GM21447 (cell line): ENCODE results near the gene HASPIN.
A peak's percentile ranks its signal among the peaks of the same experiment; 100 is the strongest.

Experiments
- ATAC-seq: cut with Tn5 transposase; IDR thresholded peaks from one replicate; pipeline ENCODE4 v1.9.1; 2021; ENCODE audit not compliant: unreplicated experiment

The HASPIN gene

GRCh38 chr17:3723556-3724377, at the start of gene HASPIN:
TSS of gene HASPIN (plus strand) at chr17:3723903. CDS start at chr17:3723936, 33 bp downstream.
- ATAC-seq, result peak; percentile 68

- no peak for ATAC-seq
These were observed 47.8 kb upstream of the HASPIN start for GRCh38 chr17:3675886-3676285.

GRCh38 chr17:3678095-3678820, 45.4 kb upstream of the HASPIN start:
- ATAC-seq, result no peak

DNA sequence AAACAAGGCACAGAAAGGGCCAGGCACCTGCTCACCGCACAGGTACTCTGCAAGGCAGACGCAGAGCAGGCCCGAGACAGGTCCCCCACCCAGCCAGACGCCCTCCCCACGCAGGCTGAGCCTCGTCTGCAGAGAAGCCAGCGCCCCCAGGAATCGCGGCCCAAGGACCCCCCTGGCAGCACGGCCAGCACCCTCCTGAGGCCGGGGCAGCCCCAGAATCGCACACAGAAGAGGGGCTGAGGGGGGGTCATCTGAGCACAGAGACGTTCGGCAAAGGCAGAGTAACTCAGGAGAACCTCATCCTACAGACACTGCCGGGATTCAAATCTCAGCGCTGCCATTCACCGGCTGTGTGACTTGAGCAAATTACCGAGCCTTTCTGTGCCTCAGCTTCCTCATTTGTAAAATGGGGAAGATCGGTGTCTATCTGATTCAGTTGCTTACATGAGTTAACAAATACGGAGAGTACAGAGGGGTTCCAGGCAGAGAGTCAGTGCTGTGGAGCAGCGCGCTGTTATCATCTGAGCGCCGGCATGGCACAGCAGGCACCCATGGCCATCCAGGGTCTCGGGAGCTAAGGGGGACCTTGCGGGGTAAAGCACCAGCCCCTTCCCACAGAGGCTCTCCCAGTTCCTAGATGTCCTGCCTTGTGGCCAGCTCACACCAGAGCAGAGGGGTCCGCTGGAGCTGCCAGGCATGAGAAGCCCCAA, 44.7 kb upstream of the HASPIN start:
- ATAC-seq, result no peak

GRCh38 chr17:3679531-3680126, 44.1 kb upstream of the HASPIN start:
- no peak for ATAC-seq

- ATAC-seq, result no peak
These were observed 42.6 kb upstream of the HASPIN start for GRCh38 chr17:3681057-3681456.

DNA sequence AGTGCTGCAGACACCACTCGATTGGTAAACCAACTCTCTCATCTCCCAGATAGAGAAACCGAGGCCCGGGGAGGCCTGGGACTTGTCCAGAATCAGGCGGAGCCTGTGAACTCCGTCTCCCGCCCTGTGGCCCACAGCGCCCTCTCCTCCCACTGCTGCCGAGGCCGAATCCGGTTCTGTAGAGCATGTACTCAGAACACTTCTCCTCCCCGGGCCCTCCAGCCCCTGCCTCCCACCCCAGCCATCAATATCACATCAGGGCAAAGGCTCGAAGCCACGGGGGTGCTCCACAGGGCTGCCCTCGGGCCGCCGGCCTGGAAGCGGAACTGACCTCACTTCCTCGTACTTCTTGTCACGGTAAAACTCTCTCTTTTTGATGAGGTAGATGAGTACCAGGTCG, 42.1 kb upstream of the HASPIN start:
- no peak for ATAC-seq

DNA sequence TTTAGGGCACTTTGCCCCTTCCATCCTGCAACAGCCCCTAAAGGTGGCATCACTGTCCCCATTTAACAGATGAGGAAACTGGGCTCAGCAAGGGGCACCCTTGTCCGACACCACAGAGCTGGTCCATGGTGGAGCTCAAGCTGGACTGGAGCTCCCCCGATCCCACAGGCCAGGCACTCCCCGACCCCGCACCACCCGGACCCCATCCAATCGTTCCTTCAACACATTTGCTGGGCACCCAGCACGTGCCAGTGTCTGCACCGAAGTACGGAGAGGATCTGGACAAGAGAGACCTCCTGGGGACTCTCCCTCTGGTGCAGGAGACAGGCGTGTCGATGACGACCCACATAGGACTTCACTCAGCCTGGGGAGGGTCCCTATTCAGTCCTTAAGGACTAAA, 41.7 kb upstream of the HASPIN start:
- no peak for ATAC-seq

- ATAC-seq, result peak; percentile 66
These were observed 40.6 kb upstream of the HASPIN start for GRCh38 chr17:3683054-3683511.

DNA sequence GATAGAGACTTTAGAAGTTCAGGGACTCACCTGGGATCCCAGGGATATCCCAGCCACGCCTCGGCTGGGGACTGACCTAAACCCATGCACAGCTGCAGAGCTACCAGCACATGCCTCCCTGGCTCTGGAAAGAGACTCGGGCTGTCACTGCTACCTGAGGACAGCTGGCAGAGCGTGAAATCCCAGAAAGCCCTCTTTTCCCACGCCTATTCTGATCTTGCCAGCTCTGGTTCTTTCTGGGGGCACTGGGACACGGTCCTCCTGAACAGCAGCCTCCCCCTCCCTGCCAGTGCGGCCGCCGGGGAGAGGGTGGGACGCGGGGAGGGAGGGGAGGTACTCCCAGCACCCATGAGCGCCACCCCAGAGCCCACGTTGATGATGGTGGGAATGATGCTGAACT, 38.5 kb upstream of the HASPIN start:
- ATAC-seq, result no peak

DNA sequence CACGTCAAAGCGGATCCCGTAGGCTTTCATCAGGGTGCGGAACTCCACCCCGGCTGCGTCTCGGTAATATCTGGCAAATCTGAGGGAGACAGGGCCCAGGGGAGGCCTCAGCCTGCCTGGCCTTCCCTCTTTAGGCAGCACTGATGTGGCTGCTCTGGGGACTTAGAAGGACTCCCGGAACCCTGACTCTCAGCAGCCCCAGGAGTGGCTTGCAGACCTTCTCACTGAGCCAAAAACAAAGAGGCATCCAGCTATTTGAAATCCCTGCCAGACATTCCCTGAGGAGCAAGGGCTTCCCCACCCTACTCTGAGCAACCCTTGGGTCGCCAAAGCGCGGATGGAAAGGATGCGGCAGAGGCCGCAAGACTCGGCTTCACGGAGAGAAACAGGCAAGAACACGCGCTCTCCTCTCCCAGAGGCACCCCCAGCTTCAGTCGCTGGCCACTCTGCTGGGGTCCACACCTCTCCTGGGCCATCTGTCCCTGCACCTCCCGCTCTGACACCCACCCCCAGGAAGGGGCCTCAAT, 35.6 kb upstream of the HASPIN start:
- no peak for ATAC-seq

DNA sequence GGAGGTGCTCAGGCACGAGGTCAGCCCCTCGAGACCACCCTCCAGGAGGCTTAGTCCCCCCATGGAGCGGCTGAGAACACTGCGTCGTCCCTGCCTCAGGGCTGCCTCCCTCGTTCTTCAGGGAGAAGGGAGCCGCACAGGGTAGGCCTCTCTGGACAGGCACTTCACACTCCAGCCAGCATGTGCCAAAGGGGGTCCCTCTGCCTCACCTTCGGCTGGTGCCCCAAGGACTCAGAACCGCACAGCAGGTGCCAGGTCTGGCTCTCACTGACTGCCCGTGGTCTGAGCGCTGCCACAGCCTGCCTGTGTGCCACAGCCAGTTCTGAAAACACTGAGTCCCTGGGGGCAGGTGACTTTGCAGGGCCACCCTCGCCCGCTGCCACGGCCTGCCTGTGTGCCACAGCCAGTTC, 34.8 kb upstream of the HASPIN start:
- no peak for ATAC-seq

GRCh38 chr17:3689262-3690093, 34.2 kb upstream of the HASPIN start:
- no peak for ATAC-seq

DNA sequence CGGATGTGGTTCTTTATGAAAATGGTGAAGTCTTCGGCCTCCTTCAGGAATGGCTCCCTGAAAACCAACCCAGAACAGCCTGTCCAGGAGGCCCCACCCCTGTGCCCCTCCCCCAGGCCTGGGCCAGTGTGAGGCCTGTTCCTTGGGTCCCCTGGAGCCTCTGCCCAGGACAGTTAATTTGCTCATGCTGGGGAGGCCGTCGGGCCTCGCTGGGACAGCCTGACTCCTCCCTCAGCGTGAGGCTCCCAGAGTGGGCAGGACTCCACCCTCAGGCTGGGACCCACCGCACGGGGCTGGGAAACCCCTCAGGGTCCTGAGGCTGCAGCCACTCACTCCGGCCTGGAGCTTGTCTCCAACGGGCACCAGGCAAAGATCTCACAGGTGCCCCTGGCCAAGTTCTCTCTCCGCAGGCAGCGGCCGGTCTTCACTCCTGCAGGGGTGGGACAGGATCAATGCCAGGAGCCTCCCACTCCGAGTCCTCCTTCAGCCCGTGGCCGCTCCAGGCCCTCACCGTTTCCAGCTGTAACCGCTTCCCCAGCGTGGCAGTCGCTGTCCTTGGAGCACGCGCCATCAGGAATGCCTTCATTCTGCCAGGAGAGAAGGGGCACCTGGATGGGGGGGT, 33.5 kb upstream of the HASPIN start:
- no peak for ATAC-seq

GRCh38 chr17:3691617-3692067, 32.1 kb upstream of the HASPIN start:
- no peak for ATAC-seq

DNA sequence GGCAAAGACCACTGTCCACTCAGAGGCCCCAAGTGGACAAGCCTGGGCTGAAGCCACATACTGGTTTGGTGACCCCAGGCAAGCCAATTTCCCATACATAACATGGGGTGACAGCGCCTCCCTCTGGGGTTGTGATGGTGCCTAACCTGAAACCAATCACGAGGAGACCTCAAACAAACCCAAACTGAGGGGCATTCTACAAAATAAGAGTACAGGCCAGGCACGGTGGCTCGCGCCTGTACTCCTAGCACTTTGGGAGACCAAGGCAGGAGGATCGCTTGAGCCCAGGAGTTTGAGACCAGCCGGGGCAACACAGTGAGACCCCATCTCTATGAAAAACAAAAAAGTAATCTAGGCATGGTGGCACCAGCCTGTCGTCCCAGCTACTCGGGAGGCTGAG, 31.4 kb upstream of the HASPIN start:
- ATAC-seq, result no peak

DNA sequence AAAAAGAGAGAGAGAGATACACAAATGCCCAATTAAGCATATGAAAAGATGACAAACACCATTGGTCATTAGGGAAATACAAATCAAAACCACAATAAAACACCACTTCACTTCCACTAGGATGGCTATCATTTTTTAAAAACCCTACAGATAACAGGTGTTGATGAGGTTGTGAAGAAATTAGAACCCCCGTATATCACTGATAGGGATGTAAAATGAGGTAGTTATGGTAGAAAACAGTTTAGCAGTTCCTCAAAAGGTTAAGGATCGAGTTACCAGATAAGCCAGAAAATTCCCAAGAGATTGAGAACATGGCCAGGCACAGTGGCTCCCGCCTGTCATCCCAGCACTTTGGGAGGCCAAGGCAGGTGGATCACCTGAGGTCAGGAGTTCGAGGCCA, 30.6 kb upstream of the HASPIN start:
- ATAC-seq, result no peak

DNA sequence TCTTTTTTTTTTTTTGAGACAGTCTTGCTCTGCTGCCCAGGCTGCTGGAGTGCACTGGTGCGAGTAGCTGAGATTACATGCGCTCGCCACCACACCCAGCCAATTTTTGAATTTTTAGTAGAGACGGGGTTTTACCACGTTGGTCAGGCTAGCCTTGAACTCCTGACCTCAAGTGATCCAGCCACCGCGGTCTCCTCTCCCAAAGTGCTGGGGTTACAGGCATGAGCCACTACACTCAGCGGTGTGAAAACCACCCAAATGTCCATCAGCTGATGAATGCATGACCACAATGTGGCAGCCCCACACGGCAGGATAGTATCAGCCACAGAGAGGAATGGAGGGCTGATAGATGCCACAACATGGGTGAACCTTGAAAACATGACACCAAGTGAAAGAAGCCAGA, 29.9 kb upstream of the HASPIN start:
- peak; percentile 51 for ATAC-seq

DNA sequence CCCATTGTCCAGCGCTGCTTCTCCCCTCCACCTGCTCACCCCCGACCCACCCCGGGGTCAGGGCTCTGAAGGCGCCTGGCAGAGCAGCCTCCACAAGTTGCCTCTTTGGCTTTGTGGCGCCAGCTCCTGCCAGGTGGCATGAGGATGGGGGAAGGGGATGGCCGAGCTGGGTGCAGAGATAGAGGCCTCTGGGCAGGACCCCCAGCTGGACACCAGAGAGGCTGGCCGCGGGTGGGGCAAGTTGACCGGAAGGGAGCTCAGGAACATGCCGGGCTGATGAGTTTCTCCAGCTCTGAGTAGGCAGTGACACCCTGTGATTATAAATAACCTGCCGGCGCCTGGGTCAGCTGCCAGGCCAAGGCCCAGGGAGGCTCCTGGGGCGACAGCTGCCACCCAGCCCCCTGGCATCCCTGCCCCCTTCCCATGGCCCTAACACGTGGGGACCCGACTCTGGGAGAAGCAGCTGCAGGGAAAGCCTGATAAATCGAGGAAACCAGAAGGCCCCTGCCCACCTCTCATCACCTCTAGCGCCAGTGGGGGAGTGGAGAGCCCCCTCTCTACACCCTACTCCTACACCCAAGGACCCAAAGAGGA, 28.5 kb upstream of the HASPIN start:
- ATAC-seq, result no peak
